ENCODE data around the gene UGP2.

DNA sequence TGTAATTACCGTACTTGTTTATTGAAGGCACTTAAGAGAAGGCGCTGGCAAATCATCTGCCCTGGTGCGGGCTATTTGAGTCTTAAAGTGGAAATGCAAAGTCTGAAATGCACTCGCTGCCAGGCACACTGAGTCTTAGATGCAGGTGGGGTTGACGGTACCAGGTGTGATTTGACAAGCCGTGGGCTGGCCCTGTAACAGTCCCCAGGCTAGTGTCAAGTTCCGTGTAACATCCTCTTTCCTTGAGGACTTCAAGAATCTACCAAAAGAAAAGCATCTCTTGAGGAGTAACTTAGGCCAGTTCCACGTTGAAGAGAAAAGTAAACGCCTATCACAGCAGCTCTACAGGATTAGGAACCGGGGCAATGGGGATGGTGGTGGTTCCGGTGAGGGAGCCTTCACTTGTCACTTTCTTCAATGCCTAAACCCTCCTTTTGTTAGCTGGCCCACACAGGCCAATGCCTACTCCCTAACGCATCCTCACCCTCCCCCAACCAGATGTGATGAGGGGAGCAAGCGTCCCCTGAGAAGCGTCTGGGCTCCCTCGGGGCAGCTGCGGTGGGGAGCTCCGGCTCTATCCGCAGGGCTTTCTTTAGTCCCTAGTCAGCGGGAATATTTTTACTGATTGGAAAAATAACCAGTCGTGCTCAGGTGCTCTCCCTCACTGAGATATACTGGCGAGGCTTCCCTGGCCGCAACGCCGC, 1.5 kb upstream of the UGP2 start:
- TF ChIP-seq, protein P1, sequence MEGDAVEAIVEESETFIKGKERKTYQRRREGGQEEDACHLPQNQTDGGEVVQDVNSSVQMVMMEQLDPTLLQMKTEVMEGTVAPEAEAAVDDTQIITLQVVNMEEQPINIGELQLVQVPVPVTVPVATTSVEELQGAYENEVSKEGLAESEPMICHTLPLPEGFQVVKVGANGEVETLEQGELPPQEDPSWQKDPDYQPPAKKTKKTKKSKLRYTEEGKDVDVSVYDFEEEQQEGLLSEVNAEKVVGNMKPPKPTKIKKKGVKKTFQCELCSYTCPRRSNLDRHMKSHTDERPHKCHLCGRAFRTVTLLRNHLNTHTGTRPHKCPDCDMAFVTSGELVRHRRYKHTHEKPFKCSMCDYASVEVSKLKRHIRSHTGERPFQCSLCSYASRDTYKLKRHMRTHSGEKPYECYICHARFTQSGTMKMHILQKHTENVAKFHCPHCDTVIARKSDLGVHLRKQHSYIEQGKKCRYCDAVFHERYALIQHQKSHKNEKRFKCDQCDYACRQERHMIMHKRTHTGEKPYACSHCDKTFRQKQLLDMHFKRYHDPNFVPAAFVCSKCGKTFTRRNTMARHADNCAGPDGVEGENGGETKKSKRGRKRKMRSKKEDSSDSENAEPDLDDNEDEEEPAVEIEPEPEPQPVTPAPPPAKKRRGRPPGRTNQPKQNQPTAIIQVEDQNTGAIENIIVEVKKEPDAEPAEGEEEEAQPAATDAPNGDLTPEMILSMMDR (IDR thresholded peaks at IDR 0.05; ENCODE audit: insufficient read depth, low read depth, low read length): no peak
- TF ChIP-seq EZH2 (IDR thresholded peaks at IDR 0.05; ENCODE audit: insufficient read depth, low read length): no peak
